ENCODE data around the gene GOLGA6L24.
"Not testable (repeated sequence)": the region's sequence is repeated elsewhere in the genome, so short reads cannot be mapped to it uniquely, and the experiment has no call there.

GOLGA6L24 gene

GRCh38 chr15:28357984-28358383, at the start of gene GOLGA6L24:
GOLGA6L24 (minus strand) TSS chr15:28358084; CDS start chr15:28358023, 61 bp downstream.
- DNase-seq, ATAC-seq: not testable (repeated sequence)

DNA sequence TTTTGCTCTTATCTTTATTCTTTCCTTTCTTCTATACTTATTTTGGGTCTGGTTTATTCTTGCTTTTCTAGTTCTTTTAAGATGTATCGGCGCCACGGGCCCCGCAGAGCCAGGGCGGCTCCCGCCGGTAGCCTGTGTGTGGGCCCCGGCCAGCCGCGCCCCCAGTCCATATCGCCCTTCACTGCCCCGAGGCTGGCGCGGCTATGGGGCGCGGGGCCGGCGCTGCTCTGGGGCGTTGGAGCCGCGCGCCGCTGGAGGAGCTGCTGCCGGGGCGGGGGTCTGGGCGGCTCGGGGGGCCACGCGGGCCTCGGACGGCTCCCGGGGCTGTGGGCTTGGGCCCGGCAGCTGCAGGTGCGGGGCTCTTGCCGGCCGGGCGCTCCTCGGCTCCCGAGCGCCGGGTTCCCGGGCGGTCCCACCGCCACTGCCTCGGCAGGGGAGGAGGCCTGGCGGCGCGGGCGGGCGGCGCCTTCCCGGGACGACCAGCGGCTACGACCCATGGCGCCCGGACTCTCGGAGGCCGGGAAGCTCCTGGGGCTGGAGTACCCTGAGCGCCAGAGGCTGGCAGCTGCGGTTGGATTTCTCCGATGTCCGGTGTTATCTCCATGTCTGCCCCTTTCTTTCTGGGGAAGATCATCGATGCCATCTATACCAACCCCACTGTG, 45.0 kb upstream of the GOLGA6L24 start:
- DNase-seq, ATAC-seq: not testable (repeated sequence)

- DNase-seq, ATAC-seq: not testable (repeated sequence)
These were observed 38.1 kb upstream of the GOLGA6L24 start for GRCh38 chr15:28396022-28396421.

- not testable (repeated sequence) for DNase-seq, ATAC-seq
These were observed 22.2 kb upstream of the GOLGA6L24 start for GRCh38 chr15:28380053-28380452.

- not testable (repeated sequence) for ATAC-seq
These were observed 20.5 kb upstream of the GOLGA6L24 start, which contains the start of gene GOLGA8F for GRCh38 chr15:28378364-28378763. GOLGA8F (plus strand) TSS chr15:28378664; CDS start chr15:28378762, 98 bp downstream.

GRCh38 chr15:28365502-28365901, 7.6 kb upstream of the GOLGA6L24 start:
- not testable (repeated sequence) for DNase-seq, ATAC-seq

More at GRCh38 chr15:28378364-28378763, 20.5 kb upstream of the GOLGA6L24 start, which contains the start of gene GOLGA8F:
- not testable (repeated sequence) for DNase-seq

DNA sequence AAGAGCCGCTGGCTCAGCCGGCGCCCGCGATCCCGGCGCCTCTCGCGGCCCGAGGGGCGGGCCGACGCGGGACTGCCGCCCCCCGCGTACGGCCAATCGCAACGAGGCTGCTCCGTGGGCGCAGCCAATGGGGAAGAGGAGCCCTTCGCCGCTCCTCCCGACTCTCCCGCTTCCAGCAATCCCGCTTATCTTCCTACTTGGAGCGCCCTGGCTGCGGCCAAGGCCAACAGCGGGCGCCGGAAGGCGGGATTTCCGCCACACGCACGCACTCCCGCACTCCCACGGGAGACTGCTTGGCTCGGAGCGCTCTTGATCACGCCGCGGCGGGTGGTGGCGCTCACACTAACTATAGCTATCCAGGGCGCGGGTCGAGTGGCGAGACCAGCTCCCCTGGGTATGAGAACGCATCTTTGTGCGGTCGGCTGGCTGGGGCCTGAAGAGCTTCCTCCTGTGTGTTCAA, 35.7 kb downstream of the GOLGA6L24 start, which contains the start of gene HERC2:
HERC2 (minus strand) TSS at position 51 of the 460 bp plus-strand sequence. CDS start 746 bp downstream, outside the sequence.
- ATAC-seq, DNase-seq: not testable (repeated sequence)

DNA sequence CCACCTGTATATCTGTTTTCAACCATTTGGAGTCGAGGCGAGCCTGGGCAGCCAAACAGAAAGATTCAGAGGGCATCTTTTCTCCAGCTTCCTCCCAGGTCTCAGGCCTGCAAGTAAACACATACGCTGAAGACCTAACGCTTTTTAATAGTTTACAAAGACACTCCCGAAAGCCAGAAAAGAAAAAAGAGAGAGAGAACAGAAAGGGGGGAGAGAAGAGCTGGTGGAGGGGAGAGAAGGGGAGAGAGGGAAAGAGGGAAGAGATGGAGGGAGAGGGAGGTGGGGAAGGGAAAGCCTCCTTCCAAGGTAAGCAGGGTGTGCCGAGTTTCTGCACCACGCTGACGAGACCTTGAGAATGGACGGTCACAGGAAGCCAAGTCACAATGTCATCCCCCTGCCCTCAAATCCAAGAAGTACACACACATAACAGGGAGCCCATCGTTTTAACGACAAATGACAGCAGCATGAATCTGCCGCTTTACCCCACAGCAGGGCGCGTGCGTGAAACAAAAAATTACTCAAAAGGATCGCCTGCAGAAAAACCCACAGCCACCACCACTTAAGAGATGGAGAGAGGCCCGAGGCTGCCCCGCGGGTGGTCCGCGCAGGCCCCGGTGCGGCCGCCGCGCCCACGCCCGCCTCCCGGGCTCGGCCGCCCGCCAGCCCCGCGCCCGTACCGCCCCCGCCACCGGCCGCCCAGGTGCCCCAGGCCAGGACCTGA, 36.4 kb downstream of the GOLGA6L24 start:
- ATAC-seq = not testable (repeated sequence)
- peak; percentile 7 for DNase-seq

DNA sequence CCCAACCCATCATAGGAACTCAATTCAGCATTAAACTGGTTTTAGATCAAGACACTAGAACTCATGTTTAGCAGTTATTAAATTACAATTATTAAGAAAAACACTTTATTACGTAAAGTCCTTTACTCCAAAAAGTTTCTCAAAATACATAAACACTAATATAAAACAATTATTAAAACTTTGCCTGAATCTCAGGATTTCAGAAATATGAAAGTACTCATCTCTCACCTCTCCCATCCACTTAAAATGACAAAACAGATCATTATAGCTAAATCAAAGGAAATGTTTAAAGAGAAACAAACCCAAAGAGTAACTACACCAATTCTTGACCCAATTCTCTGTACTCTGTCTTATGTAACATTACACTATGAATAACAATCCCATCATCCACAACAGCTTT, 38.2 kb downstream of the GOLGA6L24 start:
- not testable (repeated sequence) for DNase-seq

DNA sequence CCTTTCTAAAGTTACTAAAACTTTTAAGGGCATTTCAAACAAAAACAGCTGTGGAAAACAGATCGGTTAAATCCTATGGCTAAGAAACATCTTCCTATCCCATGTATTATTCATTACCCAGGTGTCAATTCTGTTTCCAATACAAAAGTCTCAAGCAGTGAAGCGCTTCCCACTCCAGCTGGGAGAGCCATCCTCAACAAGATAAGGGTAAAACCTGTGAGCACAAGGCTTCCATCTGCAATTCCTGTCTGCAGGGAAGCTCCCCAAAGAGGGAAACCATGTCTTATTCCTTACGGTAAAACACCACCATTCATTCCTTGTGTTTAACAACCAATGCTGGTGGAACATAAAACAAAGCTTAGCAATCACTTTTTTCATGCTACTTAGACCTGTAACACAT, 39.1 kb downstream of the GOLGA6L24 start:
- ATAC-seq, DNase-seq: not testable (repeated sequence)

More for the DNA sequence above, 38.2 kb downstream of the GOLGA6L24 start:
- not testable (repeated sequence) for ATAC-seq

GRCh38 chr15:28318122-28318521, 39.8 kb downstream of the GOLGA6L24 start:
- not testable (repeated sequence) for ATAC-seq, DNase-seq

DNA sequence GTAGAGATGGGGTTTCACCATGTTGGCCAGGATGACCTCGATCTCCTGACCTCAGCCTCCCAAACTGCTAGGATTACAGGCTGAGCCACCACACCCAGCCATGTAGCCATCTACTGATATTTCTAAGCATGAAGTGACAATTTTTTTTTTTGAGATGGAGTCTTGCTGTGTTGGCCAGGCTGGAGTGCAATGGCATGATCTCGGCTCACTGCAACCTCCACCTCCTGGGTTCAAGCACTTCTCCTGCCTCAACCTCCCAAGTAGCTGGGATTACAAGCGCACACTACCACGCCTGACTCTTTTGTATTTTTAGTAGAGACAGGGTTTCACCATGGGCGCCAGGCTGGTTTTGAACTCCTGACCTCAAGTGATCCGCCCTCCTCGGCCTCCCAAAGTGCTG, 40.9 kb downstream of the GOLGA6L24 start:
- DNase-seq, ATAC-seq: not testable (repeated sequence)

GRCh38 chr15:28310454-28310853, 47.4 kb downstream of the GOLGA6L24 start:
- ATAC-seq = not testable (repeated sequence)

DNA sequence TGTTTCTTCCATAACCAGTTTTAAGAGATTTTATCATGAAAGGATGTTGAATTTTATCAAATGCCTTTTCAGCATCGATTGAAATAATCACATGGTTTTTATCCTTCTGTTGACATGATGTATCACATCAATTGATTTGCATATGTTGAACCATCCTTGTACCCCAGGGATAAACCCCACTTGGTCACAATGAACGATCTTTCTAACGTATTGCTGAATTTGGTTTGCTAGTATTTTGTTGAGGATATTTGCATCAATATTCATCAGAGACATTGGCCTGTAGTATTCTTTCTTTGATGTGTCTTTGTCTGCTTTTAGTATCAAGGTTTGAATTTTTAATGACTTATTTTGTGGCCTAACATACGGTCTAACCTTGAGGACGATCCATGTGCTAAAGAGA, 49.2 kb downstream of the GOLGA6L24 start:
- not testable (repeated sequence) for ATAC-seq, DNase-seq

More at GRCh38 chr15:28310454-28310853, 47.4 kb downstream of the GOLGA6L24 start:
- not testable (repeated sequence) for DNase-seq

Data from stimulated activated naive CD8-positive, alpha-beta T cell treated with anti-CD3 and anti-CD28 coated beads, Interleukin-15, Interleukin-2, amounts not matched to agents 100 U/mL and 50 U/mL, for 24 hours (primary cell).